GM23248 (cell line): ENCODE measurements around the gene DIABLO. TPM values are rescaled to one million over a fixed set of nuclear protein-coding genes. Genes with fewer than 3 reads are reported as not detected.

Experiments used
- DNase-seq: peaks from one replicate; pipeline ENCODE4 v3.0.0-alpha.2; 2015
- H2AFZ ChIP-seq: fragments of 200-600 bp; sonication (generic); 2 replicates; pipeline ENCODE4 v1.6.1; 2016; ENCODE audit warnings: antibody characterized with exemption
- H3F3A ChIP-seq: fragments of 200-600 bp; sonication (generic); 2 replicates; pipeline ENCODE4 v1.6.1; 2016; ENCODE audit warnings: mild to moderate bottlenecking, antibody characterized with exemption, mixed run types; ENCODE audit not compliant: insufficient read depth
- H3K27ac ChIP-seq: fragments of 200-600 bp; sonication (generic); 2 replicates; pipeline ENCODE4 v1.5.1; 2016; ENCODE audit warnings: mild to moderate bottlenecking
- H3K27me3 ChIP-seq: fragments of 200-600 bp; sonication (generic); replicated peaks from 2 replicates; pipeline ENCODE4 v1.6.1; 2016; ENCODE audit warnings: mild to moderate bottlenecking; ENCODE audit not compliant: insufficient read depth
- H3K36me3 ChIP-seq: fragments of 200-600 bp; sonication (generic); 2 replicates; pipeline ENCODE4 v1.6.1; 2016; ENCODE audit warnings: low read depth, mild to moderate bottlenecking
- H3K4me1 ChIP-seq: fragments of 200-600 bp; sonication (generic); 2 replicates; pipeline ENCODE4 v1.6.1; 2016; ENCODE audit warnings: mild to moderate bottlenecking; ENCODE audit not compliant: insufficient read depth
- H3K4me2 ChIP-seq: fragments of 200-600 bp; sonication (generic); one replicate; pipeline ENCODE4 v1.6.1; 2016; ENCODE audit warnings: mild to moderate bottlenecking; ENCODE audit not compliant: unreplicated experiment
- H3K4me3 ChIP-seq: fragments of 200-600 bp; sonication (generic); 2 replicates; pipeline ENCODE4 v1.5.1; 2016; ENCODE audit warnings: mild to moderate bottlenecking
- H3K79me2 ChIP-seq: fragments of 200-600 bp; sonication (generic); 2 replicates; pipeline ENCODE4 v1.6.1; 2016; ENCODE audit warnings: mild to moderate bottlenecking; ENCODE audit not compliant: insufficient read depth
- H3K9ac ChIP-seq: fragments of 200-600 bp; sonication (generic); 2 replicates; pipeline ENCODE4 v1.6.1; 2016; ENCODE audit warnings: mild to moderate bottlenecking
- H3K9me2 ChIP-seq: fragments of 200-600 bp; sonication (generic); 2 replicates; pipeline ENCODE4 v1.6.1; 2016; ENCODE audit warnings: mixed run types, mild to moderate bottlenecking, moderate library complexity; ENCODE audit not compliant: insufficient read depth
- H3K9me3 ChIP-seq: fragments of 200-600 bp; sonication (generic); one replicate; pipeline ENCODE4 v1.6.1; 2017; ENCODE audit warnings: low read depth
- H4K20me1 ChIP-seq: fragments of 200-600 bp; sonication (generic); 2 replicates; pipeline ENCODE4 v1.6.0; 2016; ENCODE audit not compliant: insufficient read depth
- EZH2 ChIP-seq: fragments of 200-600 bp; sonication (generic); IDR thresholded peaks from 2 replicates; pipeline ENCODE4 v1.6.1; 2018; ENCODE audit warnings: antibody characterized with exemption, mild to moderate bottlenecking; ENCODE audit not compliant: insufficient read depth, poor library complexity, severe bottlenecking
- EZH2phosphoT487 ChIP-seq: fragments of 200-600 bp; sonication (generic); IDR thresholded peaks from 2 replicates; pipeline ENCODE4 v1.6.1; 2018; ENCODE audit warnings: antibody characterized with exemption, moderate library complexity, mild to moderate bottlenecking, low read depth; ENCODE audit not compliant: insufficient read depth
- WGBS, 2 experiments: methylation state at CpG; one replicate each; pipeline ENCODE4 v1.1.6; 2015 to 2017; ENCODE audit warnings: low lambda C conversion rate in 2 of 2, low coverage in 1 of 2; ENCODE audit errors: missing lambda C conversion rate in 2 of 2; 5-methylcytosine and 5-hydroxymethylcytosine counted together
- in situ Hi-C: fragments of 300-500 bp; cut with MboI; formaldehyde crosslinking; loops from 2 replicates; pipeline ENCODE4 v1.15.0; 2020
- polyA plus RNA-seq: library from polyadenylated mRNA; unstranded; fragments of >200 nt; fragmentation: Nextera tagmentation; extraction: Ambion mirVana; gene quantifications from 2 replicates; pipeline ENCODE4 v1.2.1, GENCODE V29; 2016
- total RNA-seq: library from RNA; depleted of rRNA; stranded (reverse); fragments of >200 nt; shearing (Covaris generic); gene quantifications from 2 replicates; pipeline ENCODE4 v1.2.3, GENCODE V29; 2014

The DIABLO gene
- total and polyA plus RNA-seq, 2 experiments from 2014 or later, result 50.6 to 67.6 TPM

- Histone ChIP-seq H3K36me3 (0 out of 2 replicates have a peak, but pooled peaks cover 2% of the 10 kb centered on the region), H3K27ac (no peak overlapping the region), H3K9me2 (no peaks in the 10 kb centered on the region), H3K9me3 (no peaks in the 10 kb centered on the region), H3K27me3 (no peaks in the 10 kb centered on the region; the same call in 1 of the 2 replicates), H3K4me3 (no peak overlapping the region), H3K79me2 (no peaks in the 10 kb centered on the region), H3K4me2 (no peak overlapping the region), H3K9ac (no peak overlapping the region), H3F3A (peaks cover 15% of the 10 kb centered on the region; the same call in 1 of the 2 replicates), H3K4me1 (no peaks in the 10 kb centered on the region), H2AFZ (no peak overlapping the region), H4K20me1 (no peaks in the 10 kb centered on the region)
- in situ Hi-C loops, result no loop called here
- DNase-seq, result no peak
- WGBS, 2 experiments, result 68 to 71% methylated on average over 26 to 27 of the region's 27 CpGs
- TF ChIP-seq EZH2phosphoT487 (no peak), EZH2 (no peak)
Observed at GRCh38 chr12:122206111-122206881, 19.6 kb downstream of the DIABLO start.

GRCh38 chr12:122205053-122205925 is 20.6 kb downstream of the DIABLO start:
- no peak overlapping the region for H3K9ac ChIP-seq
- no peak overlapping the region for H3K4me2 ChIP-seq
- no peaks in the 10 kb centered on the region; the same call in 1 of the 2 replicates for H3K27me3 ChIP-seq
- no peaks in the 10 kb centered on the region for H3K9me2 ChIP-seq
- H3K4me3 ChIP-seq, result no peak overlapping the region
- peak; percentile 20 for DNase-seq
- H3K9me3 ChIP-seq, result no peaks in the 10 kb centered on the region
- no peaks in the 10 kb centered on the region for H4K20me1 ChIP-seq
- TF ChIP-seq EZH2phosphoT487 (no peak), EZH2 (no peak)
- no peak overlapping the region for H3K27ac ChIP-seq
- H2AFZ ChIP-seq, result no peak overlapping the region
- H3K36me3 ChIP-seq, result no peaks in the 10 kb centered on the region
- peaks cover 15% of the 10 kb centered on the region; the same call in 1 of the 2 replicates for H3F3A ChIP-seq
- 40 to 45% methylated on average over 23 of the region's 23 CpGs for WGBS, 2 experiments
- no peaks in the 10 kb centered on the region for H3K79me2 ChIP-seq
- in situ Hi-C loops, result no loop called here
- no peaks in the 10 kb centered on the region for H3K4me1 ChIP-seq

GRCh38 chr12:122204167-122205052 is 21.4 kb downstream of the DIABLO start:
- peak overlapping the region; percentile 71 for H2AFZ ChIP-seq
- no peaks in the 10 kb centered on the region for H3K36me3 ChIP-seq
- in situ Hi-C loops, result no loop called here
- no peaks in the 10 kb centered on the region for H3K9me3 ChIP-seq
- H3K79me2 ChIP-seq, result no peaks in the 10 kb centered on the region
- H3K27me3 ChIP-seq, result no peaks in the 10 kb centered on the region; the same call in 1 of the 2 replicates
- no peaks in the 10 kb centered on the region for H3K4me1 ChIP-seq
- no peak overlapping the region for H3K27ac ChIP-seq
- peak; percentile 14 for DNase-seq
- peak overlapping the region; percentile 86 for H3K4me2 ChIP-seq
- no peaks in the 10 kb centered on the region for H4K20me1 ChIP-seq
- peak overlapping the region; percentile 62 for H3K4me3 ChIP-seq
- TF ChIP-seq EZH2phosphoT487 (peak; percentile 55; the same call in 1 of the 2 replicates), EZH2 (peak; percentile 91)
- no peak overlapping the region for H3K9ac ChIP-seq
- 18 to 25% methylated on average over 42 to 55 of the region's 71 CpGs for WGBS, 2 experiments
- H3K9me2 ChIP-seq, result no peaks in the 10 kb centered on the region
- H3F3A ChIP-seq, result peaks cover 15% of the 10 kb centered on the region; the same call in 1 of the 2 replicates
